ENCODE results near the gene CABLES1.

- TF ChIP-seq CTCF (IDR thresholded peaks at IDR 0.05) (no peak), POLR2AphosphoS5 (IDR thresholded peaks at IDR 0.05) (no peak), POLR2A (IDR thresholded peaks at IDR 0.05) (no peak)
Observed at GRCh38 chr18:23274638-23275482, 139.6 kb downstream of the CABLES1 start.

Measured in transverse colon (tissue), 4 donors.